Measurements from ENCODE around the gene LTBP3. TPM values are rescaled to one million over a fixed set of nuclear protein-coding genes. Genes with fewer than 3 reads are reported as not detected.
A peak's percentile ranks its signal among the peaks of the same experiment; 100 is the strongest.

Gene LTBP3
- total and polyA plus RNA-seq, 3 donors from 2014 or later, result 58.1 to 126 (median 112) TPM

GRCh38 chr11:65578134-65578533 lies 20.0 kb upstream of the LTBP3 start:
- Histone ChIP-seq H3K36me3 (ENCODE audit: low read depth, missing control alignments) (no peaks in the 10 kb centered on the region), H3K9me3 (no peaks in the 10 kb centered on the region), H3K4me1 (peaks cover 38% of the 10 kb centered on the region), H3K27me3 (no peaks in the 10 kb centered on the region), H3K4me3 (no peak overlapping the region), H3K27ac (peak overlapping the region; percentile 79 to 92)
- no peak for DNase-seq
- 85 to 87% methylated on average over 7 of the region's 7 CpGs for WGBS, 2 donors
- intact Hi-C loops (cut with DNase I; ENCODE audit: low total_unique reads), result no loop called here
- TF ChIP-seq CTCF (IDR thresholded peaks at IDR 0.05), result no peak

DNA sequence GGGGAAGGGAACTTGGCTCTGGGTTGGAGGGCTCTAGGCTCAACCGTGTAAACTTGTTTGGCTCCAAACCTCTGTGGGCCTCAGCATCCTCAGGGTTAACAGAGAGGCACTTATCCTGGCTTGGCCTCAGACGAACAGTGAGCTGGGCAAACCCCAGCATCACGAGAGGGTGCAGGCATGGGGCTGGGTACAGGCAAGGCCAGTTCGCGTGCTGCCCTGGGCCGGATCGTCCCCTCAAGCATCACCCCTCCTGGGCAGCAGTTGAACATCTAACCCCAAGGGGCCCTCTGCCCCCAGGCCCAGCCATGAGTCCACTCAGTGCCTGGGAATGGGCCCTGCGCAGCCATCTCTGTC lies 19.6 kb upstream of the LTBP3 start:
- intact Hi-C loops (cut with DNase I; ENCODE audit: low total_unique reads), result no loop called here
- Histone ChIP-seq H3K27ac (peak overlapping the region; percentile 79 to 92), H3K9me3 (no peaks in the 10 kb centered on the region), H3K4me3 (no peak overlapping the region), H3K27me3 (no peaks in the 10 kb centered on the region), H3K4me1 (peaks cover 40% of the 10 kb centered on the region), H3K36me3 (ENCODE audit: low read depth, missing control alignments) (no peaks in the 10 kb centered on the region)
- 39 to 57% methylated on average over 6 to 8 of the region's 8 CpGs for WGBS, 2 donors
- no peak for DNase-seq
- TF ChIP-seq CTCF (IDR thresholded peaks at IDR 0.05), result no peak
- no peak for TF ChIP-seq POLR2A (IDR thresholded peaks at IDR 0.05)

DNA sequence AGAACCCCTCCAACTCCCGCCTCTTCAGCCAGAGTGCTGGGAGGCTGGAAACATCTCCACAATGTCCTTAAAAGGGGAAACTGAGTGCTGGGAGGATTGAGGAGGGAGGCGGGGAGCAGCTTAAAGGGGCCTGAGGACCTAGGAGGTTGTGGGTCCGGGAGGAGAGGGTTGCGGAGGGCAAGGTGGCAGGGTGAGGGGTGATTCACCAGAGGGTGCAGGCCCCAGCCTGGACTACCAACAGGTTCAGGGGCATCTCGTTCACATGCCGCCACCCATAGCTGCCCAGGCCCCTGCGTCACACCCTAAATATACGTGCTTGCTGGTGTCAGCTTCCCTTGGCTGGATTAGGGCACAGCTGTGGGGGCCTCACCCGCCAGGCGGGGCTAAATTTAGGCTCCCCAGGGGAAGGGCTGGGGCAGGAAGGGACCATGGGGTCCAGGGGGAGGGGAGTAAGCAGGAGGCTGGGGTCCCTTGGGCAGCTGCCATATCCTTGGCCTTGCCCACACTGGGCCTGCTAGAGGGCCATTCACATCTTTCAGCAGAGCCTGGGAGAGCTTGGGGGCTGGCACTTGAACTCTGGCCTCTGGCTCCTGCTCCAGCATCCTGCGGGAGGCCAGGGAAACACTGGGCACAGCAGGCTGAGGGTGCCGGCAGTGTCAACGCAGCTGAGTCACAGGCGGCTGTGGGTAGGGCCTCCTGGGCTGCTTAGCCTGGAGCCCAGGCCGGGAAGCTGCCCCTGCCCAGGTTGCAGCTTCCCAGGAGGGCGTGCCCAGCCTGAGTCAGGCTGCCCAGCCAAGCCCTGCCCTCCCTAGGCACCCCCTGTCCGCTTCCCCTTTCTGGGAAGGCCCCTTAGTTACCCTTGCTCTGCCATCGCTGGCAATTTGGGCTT lies 19.0 kb upstream of the LTBP3 start:
- 39 to 46% methylated on average over 18 of the region's 18 CpGs for WGBS, 2 donors

DNA sequence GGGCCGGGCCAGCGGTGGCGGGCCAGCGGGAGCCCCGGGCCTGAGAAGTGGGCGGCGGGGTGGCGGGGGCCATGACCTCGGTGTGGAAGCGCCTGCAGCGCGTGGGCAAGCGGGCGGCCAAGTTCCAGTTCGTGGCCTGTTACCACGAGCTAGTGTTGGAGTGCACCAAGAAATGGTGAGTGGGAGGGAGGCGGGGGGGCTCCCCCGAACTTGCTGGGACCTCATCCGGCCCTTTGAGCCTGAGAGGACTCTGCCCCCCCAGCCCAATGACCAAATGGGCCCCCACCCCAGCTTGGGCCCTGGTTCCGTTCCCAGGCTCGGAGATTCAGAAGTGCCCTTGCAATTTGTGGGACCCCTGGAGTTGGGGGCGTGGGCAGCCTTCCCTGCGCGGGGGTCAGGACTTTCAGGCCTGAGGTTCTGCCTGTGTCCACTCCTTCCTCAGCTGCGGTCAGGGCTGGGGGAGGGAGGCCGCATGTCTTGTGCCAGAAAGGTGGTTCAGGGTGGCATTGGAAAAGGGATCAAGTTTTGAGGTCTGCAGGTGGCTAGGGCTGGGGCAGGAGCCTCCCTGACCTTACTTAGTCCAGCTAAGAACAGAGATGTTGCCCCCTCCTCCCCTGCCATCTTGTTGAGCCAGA lies 18.2 kb upstream of the LTBP3 start:
- Histone ChIP-seq H3K36me3 (ENCODE audit: low read depth, missing control alignments) (no peaks in the 10 kb centered on the region), H3K9me3 (no peaks in the 10 kb centered on the region), H3K27me3 (no peaks in the 10 kb centered on the region), H3K4me1 (peaks cover 48% of the 10 kb centered on the region), H3K27ac (peak overlapping the region; percentile 79 to 92), H3K4me3 (peak overlapping the region; percentile 66 to 71)
- no peak for TF ChIP-seq CTCF (IDR thresholded peaks at IDR 0.05)
- TF ChIP-seq POLR2A (IDR thresholded peaks at IDR 0.05), result no peak
- intact Hi-C loops (cut with DNase I; ENCODE audit: low total_unique reads), result no loop called here
- no peak for DNase-seq
- WGBS, 2 donors, result 4 to 5% methylated on average over 10 to 26 of the region's 26 CpGs

More for the DNA sequence above, 19.0 kb upstream of the LTBP3 start:
- Histone ChIP-seq H3K9me3 (no peaks in the 10 kb centered on the region), H3K27ac (peak overlapping the region; percentile 79 to 92), H3K4me3 (peak overlapping the region; percentile 66 to 71), H3K4me1 (peaks cover 41% of the 10 kb centered on the region), H3K36me3 (ENCODE audit: low read depth, missing control alignments) (no peaks in the 10 kb centered on the region), H3K27me3 (no peaks in the 10 kb centered on the region)
- no peak for DNase-seq
- intact Hi-C loops (cut with DNase I; ENCODE audit: low total_unique reads), result no loop called here
- TF ChIP-seq POLR2A (IDR thresholded peaks at IDR 0.05), result no peak
- TF ChIP-seq CTCF (IDR thresholded peaks at IDR 0.05), result no peak
